Measurements from ENCODE around the gene SHLD2.
"Not testable (repeated sequence)": the region's sequence is repeated elsewhere in the genome, so short reads cannot be mapped to it uniquely, and the experiment has no call there.

SHLD2 gene

DNA sequence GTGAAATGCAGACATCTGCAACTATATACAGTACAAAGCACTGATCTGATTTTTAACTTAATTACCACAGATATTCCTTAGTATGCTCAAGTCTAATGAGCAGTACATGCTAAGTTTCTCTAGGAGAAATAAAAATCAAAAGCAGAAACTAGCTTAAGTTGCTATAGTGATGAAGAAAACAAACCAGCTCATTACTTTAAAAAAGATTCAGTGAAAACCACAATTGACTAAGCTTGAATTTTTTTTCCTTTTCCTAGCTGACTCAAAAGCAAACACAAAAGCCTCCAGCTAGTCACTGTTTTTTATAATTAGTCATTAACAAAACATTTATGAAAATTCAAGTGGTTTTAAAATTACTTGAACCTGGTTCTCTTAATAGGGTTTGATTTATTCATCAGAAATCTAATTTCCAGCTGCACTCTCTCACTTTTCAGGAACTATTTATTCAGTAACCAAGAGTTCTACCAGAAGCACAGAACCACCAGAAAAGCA is 10.7 kb upstream of the SHLD2 start:
- not testable (repeated sequence) for DNase-seq

DNA sequence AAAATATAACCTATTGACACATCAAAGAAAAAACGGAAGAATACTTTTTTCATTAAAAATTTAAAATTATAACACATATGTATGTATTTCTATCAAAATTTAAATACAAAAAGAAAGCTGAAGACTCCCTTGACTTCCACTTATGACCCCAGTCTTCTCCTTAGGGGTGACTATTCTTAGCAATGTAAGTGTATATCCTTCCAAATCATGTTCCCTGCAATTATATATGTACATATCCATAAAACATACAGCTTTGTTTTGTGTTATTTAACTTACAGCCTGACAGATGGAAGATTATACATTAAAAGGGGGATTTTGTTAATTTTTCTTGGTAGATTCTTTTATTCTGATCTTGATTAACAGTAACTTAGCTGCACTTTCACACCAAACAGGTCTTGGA is 9.5 kb upstream of the SHLD2 start:
- no peak for DNase-seq

DNA sequence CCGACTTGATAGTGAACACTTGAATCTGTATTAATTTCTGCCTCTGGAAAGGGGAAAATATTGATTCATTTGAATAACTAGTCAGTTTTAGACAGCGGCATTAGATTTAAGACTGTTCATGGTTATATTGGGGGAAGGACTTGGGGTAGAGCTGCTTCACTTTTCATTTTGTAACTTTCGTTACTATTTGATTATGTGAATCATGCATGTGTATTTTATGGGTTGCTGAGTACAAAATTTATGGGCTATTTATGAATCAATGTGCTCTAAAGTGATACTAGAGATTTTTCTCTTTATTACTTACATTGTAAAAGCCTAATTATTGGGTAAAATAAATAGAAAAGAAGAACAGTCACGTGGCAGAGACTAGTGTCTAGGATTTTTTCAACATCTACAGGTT is 5.3 kb upstream of the SHLD2 start:
- no peak for DNase-seq

DNA sequence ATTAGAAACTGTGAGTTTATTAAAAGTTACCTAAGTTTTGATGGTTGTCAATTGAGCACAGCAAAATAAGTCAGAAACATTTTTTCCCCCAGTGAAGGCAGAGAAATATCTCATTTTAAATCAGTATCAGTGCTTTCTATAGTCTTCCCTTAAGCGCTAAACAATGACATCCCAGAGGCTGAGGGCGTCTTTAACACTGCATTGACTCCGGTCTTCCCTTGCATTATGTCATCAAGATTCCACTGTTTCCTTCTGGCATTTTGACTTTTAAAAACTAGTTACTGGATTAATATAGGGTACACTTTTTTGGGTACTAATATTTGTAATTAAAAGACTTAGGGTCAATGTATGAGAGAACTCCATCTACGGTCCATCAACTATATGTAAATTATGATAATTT is 4.2 kb upstream of the SHLD2 start:
- no peak for DNase-seq

DNA sequence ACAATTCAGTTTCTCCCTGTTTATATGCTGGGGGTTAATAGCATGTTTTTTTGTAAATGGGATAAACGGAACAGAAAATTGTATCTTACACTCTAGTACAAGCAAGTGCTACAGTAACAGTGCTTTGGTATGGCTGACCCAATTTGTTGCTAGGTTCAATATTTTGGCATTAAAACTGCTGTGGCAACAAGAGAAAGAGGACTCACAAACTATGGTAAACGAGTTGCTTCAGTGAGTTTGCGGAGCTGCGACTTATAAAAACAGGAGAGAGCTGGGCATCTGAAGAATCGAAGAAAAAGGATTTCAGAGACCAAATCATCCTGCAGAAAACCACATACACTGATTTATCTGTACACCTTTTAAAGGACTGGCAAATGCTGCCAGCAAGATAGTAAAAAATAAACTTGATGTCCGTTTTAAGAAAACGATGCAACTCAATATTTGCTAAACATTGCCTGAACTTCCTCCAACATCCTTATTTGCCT is 2.6 kb upstream of the SHLD2 start:
- no peak for DNase-seq

DNA sequence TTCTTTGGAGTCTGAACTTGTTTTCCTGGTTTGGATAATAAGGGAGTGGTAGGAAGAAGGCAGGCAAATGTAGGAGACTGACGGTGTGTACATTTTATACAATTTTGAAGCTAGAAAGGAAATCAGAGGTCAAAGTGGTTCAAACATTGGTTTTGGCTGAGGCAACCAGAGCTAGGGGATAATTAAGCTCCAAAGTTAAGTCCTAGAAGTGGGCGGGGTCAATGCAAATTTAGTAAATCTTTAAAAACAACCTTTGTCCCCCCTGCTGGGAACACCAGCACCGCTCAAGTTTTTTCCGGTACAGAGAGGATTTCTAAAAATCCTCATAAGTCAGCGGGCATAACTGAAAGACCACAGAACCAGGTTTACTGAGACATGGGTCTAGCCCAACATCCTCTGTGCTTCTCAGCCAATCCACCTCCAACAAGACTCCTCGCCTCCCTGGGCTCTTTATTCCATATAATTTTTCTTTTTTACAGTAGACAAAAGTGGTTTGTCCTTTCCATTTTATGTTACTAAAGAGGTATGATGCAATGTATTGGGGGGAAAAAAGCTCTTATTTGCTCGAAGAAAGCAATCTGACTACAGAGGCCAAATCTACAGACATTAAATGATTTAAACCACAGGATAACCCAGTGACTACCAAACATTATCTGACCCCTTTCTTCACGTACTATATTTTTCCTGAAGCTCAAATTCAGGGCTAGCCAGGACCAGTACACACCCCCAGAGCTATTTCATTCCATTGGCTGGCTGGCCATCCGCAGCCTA is 2.0 kb upstream of the SHLD2 start:
- peak; percentile 17 to 29 for DNase-seq

DNA sequence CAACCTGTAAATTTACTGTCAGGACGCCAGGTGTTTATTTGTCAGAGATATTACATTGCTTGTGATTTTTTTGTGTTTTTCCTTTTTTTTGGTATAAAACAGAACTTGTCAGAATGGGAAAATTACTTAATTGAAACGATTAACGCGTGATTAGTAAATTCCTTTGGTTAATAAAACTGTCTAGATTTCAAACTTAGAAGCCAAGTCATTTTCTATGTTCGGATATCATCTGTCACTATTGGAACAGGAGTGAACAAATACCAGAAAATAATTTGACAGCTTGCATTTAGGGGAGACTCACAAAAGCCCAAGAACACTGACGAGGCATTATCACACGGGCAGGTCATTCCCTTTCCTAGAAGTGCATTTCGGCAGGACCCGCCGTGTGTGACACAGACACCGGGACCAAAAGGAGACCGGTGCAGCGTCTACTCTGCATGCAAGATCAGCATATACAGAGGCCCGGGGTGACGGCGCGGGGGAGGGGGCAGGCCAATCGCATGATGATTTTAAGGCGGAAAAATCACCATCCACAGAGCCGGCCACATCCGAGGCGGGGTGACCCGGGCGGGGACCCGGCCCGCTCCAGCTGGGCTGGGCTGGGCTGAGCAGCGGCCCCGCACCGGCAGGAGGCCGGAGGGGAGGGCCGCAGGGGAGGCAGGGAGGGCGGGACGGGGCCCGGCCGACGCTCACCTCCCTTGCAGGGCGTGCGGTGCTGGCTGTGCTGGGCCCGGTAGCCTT is 1.2 kb upstream of the SHLD2 start:
- peak; percentile 76 to 81 for DNase-seq

DNA sequence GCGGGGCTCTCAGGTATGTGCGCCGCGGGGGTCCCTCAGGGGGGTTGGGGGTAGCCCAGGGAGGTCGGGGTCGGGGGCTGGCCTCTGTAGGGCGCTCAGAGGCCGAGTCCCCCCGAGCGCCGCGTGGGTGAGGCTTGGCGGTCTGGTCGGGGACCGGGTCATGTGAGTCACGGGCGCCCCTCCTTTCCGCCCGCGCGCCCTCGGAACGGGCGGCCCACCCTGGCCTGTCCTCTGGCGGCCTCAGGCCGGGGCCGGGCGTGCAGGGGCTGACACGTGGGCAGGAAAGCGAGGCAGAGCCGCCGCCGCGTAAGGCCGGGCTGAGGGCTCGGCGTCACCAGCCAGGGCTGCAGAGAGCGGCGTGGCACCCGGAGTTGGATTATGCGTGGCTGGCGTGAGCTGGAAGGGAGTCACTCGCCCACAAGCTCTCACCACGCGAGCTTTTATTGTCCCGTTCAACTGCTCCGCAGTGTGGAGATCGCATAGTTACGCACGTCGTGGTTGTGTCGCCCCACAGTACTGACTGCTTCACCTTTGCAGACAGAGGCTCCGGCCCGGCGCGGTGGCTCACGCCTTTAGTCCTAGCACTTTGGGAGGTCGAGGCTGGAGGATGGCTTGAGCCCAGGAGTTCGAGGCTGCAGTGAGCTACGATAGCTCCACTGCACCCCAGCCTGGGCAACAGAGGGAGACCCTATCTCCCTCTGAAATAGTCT is 385 bp downstream of the SHLD2 start:
- peak; percentile 75 to 77 for DNase-seq

DNA sequence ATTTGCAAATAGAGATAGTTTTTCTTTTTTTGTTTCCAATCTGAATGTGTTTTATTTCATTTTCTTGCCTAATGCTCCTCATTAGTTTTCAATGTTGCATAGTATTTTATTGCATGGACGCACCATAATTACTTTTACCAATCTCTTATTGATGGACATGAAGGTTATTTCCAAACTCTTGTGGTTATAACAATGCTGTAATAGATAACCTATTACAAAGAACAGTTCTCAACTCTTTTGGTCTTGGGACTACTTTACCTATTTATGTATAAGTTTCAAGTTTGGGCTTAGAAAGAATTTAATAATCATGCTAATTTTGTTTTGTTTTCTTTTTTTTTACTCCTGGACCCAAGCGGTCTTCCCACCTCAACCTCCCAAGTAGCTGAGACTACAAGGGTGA is 7.0 kb downstream of the SHLD2 start:
- DNase-seq = no peak

DNA sequence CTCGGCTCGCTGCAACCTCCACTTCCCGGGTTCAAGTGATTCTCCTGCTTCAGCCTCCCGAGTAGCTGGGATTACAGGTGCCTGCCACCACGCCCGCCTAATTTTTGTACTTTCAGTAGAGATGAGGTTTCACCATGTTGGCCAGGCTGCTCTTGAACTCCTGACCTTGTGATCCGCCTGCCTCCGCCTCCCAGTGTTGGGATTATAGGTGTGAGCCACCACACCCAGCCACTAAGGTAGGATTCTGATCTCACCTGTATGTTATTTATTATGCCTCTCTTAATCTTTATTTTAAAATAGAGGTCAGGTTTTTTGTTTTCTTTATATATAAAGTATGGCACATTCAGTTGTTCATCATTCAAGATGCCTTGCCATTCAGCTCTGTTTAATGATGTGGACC is 9.7 kb downstream of the SHLD2 start:
- DNase-seq = not testable (repeated sequence)

DNA sequence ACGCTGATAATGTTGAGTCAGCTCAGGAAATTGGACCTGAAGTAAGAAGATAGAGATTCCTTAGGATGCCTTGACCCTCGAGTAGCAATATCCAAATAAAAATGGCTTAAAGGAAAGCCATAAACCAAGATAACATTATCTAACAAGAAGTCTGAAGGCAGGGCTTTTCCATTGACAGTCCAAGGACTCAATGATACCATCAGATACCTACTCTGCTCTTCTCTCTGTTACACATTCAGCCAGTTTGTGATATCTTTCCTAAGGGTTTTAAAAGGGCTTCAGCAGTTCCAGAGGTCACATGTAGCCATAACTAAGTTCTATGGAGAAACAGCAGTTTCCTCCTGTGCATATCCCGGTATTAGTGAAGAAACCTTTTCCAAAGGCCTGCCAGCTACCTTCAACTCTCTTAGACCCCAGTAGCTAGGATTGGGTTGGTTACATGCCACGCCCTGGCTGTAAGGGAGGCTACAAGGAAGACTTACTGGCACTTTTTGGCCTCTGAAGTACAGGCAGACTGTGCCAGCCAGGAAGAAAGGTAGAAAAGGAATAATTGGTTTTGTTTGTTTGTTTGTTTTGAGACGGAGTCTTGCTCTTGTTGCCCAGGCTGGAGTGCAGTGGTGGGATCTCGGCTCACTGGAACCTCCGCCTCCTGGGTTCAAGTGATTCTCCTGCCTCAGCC is 10.6 kb downstream of the SHLD2 start:
- DNase-seq = no peak

DNA sequence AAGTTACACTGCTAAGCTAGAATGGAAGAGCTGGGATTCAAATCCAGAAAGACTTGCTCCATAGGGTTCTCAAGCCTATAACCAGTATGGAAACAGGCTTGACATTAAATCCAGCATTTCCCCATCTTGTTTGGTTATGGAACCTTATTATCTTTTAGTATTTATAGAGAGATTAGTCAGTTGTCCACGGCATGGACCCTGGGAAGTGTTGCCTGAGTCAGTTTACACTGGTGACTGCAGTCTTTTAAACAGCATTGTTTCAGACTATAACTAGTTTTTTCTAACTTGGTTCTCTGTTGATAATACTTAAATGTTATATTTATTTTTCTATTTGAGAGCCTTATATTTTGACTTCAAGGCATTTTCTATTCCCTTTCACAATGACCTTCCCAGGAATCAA is 23.1 kb downstream of the SHLD2 start:
- DNase-seq = not testable (repeated sequence)

DNA sequence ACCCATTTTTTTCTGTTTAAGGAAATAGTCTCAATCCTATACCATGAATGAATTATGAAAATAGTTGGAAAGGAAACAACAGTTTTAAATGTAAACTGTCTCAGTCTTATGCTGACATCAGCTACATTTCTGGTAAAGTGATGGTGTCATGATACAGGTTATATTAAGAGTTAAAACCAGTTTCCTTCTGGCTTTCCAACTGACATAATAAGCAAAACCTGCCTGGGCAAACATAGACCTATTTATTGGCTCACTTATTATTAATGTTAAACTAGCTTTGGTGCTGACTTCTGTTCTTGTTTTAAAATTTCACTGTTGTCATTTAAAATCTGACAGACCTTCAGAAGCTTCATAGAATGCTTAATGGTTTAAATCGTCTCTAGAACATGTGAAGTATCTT is 24.0 kb downstream of the SHLD2 start:
- DNase-seq = not testable (repeated sequence)

DNA sequence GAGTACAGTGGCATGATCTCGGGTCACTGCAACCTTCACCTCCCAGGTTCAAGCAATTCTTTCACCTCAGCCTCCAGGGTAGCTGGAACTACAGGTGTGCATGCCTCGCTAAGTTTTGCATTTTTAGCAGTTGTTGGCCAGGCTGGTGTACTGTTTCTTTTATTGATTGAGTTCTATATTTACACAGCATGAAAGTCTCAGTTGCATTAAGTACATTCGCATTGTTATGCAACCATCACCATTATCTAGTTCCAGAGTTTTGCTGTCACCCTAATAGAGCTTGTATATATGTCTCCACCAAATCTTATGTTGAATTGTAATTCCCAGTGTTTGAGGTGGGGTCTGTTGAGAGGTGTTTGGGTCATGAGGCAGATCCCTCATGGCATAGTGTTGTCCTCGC is 28.3 kb downstream of the SHLD2 start:
- DNase-seq = not testable (repeated sequence)

DNA sequence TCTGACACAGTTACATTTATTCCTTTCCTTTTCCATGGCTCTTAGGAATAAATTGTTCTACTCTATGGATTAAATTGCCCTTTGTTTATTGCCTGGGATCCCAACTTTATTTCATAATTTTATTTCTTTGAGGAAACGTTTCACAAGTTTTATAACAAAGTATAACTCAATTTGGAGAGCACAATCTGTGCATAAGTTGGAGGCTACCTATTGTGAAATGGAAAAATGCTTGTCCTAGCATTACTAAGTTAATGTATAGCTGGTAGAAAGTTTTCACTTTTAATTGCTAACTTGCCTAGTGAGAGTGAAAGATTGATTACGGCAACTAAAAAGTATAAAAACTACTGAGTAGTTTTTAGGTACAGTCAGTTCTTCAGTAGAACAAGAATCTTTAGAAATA is 32.0 kb downstream of the SHLD2 start:
- not testable (repeated sequence) for DNase-seq

DNA sequence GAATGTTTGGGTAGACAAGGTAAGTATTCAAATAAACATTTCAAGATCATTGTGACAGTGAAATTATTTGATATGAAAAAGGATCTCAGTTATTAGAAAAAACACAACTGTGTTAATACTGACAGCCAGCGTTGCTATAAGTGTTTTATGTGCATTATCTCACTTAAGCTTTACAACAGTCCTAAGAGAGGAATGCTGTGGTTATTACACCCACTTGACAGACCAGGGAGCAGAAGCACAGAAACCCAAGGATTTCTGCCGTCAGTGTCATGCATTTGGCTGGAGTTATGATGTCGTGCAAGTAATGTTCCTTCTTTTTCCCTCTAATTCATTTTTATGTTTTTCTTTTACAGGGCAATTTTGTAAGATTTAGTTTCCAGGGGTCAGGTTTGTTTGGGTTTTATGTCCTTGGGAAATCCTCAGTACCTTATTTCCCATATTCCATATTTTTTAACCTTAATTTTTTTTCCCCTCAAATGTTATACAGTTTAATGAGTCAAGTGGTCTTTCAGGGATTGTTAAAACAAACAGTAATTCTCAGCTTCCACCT is 32.7 kb downstream of the SHLD2 start:
- not testable (repeated sequence) for DNase-seq

DNA sequence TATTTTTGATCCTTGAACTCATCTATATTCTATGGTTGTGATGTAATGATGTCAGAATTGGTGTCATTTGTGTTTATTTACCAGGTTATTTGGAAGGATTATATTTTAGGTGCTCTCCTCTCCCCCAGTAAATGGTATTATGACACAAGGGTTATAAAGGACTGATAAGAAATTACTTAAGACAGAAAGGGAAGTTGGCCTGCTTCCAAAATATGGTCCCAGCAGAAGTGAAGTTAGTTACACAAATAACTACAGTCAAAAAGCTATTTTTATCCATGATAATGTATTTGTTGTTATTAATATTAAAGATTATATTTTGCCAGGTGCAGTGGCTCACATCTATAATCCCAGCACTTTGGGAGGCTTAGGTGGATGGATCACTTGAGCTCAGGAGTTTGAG is 37.2 kb downstream of the SHLD2 start:
- not testable (repeated sequence) for DNase-seq

DNA sequence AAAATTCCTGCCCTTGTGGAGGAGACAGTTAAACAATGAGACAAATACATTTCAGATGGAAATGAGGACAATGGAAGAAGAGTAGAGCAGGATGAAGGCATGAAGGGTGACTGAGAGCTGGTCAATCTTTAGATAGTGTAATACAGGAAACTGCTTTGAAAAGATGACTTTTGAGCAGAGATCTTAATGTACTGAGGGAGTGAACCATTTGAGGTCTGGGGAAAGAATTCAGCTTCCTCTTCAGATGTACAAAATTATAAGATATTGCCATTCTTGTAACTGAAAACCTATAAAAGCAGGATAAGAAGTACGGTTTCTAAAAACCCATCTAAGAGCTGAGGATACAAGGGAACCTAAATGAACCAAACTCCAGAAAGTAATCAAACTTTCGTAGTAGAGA is 38.9 kb downstream of the SHLD2 start:
- DNase-seq = not testable (repeated sequence)

DNA sequence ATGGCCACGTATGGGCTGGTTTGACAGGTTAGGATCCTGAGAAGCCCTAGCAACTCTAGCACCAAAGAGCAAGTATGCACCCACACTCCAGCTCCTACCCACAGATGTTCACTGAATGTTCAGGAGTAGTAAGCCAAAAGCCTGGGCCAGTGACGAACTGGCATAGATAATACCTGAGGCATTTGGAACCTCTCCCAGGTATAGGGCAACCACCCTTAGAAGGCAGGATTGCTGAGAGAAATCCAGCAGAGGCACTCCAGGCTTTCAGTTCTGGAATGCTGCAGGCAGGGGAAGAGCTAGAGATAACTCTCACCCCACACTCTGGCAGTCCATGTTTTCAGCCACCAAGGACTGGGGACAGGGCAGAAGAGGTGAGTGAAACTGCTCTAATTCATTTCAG is 39.4 kb downstream of the SHLD2 start:
- DNase-seq = not testable (repeated sequence)

DNA sequence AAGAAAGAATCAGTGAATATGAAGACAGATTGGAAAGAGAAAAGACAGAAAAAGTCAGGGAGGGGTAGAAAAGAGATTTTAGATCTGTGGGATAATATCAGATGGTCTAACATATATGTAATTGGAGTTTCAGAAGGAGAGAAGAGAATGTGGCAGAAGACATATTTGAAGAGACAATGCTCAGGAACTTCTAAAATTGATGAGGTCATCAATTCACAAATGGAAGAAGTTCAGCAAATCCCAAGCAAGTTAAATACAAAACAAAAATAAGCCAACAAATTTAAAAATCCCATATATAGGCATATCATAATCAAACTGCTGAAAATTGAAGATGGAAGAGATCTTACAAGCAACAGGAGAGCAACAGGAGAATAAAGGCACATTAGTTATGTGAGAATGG is 42.5 kb downstream of the SHLD2 start:
- not testable (repeated sequence) for DNase-seq

DNA sequence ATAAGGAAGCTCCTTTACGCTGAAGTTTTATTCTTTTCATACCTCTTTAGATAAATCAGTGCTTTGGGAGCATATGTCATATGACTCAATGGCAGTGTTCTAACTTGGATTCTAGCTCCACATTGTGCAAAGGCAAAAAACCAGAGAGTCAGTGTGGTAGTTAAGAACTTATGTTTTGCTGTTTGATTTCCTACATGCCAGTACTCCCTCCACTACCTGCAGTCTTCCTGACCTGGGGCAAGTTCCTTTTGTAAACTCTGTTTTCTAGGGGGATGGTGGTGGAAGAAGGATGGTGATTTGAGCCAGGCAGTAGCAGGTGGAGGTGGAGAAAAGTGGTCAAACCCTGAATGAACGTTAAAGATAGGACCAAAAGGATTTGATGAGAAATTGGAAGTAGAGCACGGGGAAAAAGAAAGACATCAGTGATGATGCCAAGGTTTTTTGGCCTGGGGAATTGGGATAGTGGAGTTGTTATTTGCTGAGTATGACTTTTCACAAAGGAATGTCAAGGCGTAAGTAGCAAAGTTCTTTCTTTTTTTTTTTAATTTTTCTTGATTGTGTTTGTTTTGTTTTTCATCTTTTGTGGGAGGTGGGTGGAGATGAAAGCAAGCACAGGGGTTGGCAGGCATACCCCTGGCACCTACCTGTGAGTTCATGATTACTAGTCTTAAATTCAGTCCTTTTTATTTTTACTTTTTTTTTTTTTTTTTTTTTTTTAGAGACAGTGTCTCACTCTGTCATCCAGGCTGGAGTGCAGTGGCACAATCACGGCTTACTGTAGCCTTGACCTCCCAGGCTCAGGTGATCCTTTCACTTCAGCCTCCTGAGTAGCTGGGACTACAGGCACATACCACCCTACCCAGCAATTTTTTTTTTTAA is 47.5 kb downstream of the SHLD2 start:
- DNase-seq = not testable (repeated sequence)

DNA sequence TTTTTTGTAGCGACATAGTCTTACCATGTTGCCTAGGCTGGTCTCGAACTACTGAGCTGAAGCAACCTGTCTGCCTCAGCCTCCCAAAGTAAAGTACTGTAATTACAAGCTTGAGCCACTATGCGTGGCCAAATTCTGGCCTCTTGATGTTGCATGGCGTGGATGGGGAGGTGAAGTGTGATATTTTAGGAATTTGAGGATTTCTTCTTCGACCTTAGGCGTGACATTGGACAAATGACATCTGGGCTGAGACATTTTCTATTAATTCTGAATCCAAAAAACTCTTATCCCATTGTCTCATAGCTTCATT is 48.1 kb downstream of the SHLD2 start:
- DNase-seq = not testable (repeated sequence)
